Stimulated activated CD4-positive, alpha-beta T cell treated with anti-CD3 and anti-CD28 coated beads, Interleukin-2, amount 100 ng/mL, for 4 hours (primary cell): ENCODE measurements around the gene ZC3HAV1.
"Not testable (repeated sequence)": the region's sequence is repeated elsewhere in the genome, so short reads cannot be mapped to it uniquely, and the experiment has no call there.

Experiments used
- DNase-seq: peaks from one replicate; pipeline ENCODE4 v3.0.0-alpha.2; 2020; ENCODE audit warnings: low read depth

Gene ZC3HAV1

GRCh38 chr7:139049111-139049510 lies 60.4 kb downstream of the ZC3HAV1 start:
- DNase-seq = no peak

GRCh38 chr7:139047970-139048369 lies 61.5 kb downstream of the ZC3HAV1 start:
- DNase-seq = no peak

- DNase-seq = no peak
Observed at GRCh38 chr7:139046143-139046542, 63.4 kb downstream of the ZC3HAV1 start.

GRCh38 chr7:139044813-139045794 lies 64.4 kb downstream of the ZC3HAV1 start:
- no peak for DNase-seq

GRCh38 chr7:139043823-139044812 lies 65.4 kb downstream of the ZC3HAV1 start:
- DNase-seq = peak; percentile 61

GRCh38 chr7:139041378-139042085 lies 68.0 kb downstream of the ZC3HAV1 start:
- DNase-seq = no peak

- no peak for DNase-seq
Observed at GRCh38 chr7:139038691-139039090, 70.8 kb downstream of the ZC3HAV1 start.

- no peak for DNase-seq
Observed at GRCh38 chr7:139036901-139037300, 72.6 kb downstream of the ZC3HAV1 start.

- DNase-seq = peak; percentile 10
Observed at GRCh38 chr7:139035586-139036353, 73.8 kb downstream of the ZC3HAV1 start, which contains the start of gene ZC3HAV1L. Gene ZC3HAV1L (minus strand): TSS chr7:139036042. CDS start chr7:139036017, 25 bp downstream.

- DNase-seq = peak; percentile 37
Observed at GRCh38 chr7:139034855-139035585, 74.5 kb downstream of the ZC3HAV1 start.

- DNase-seq = no peak
Observed at GRCh38 chr7:139034336-139034735, 75.2 kb downstream of the ZC3HAV1 start.

- no peak for DNase-seq
Observed at GRCh38 chr7:139033346-139034114, 76.0 kb downstream of the ZC3HAV1 start.

- no peak for DNase-seq
Observed at GRCh38 chr7:139032473-139032872, 77.0 kb downstream of the ZC3HAV1 start.

- no peak for DNase-seq
Observed at GRCh38 chr7:139029353-139029752, 80.2 kb downstream of the ZC3HAV1 start.

- no peak for DNase-seq
Observed at GRCh38 chr7:139026551-139026950, 83.0 kb downstream of the ZC3HAV1 start.

- DNase-seq = not testable (repeated sequence)
Observed at GRCh38 chr7:139025861-139026260, 83.7 kb downstream of the ZC3HAV1 start.

GRCh38 chr7:139023076-139023475 lies 86.4 kb downstream of the ZC3HAV1 start:
- no peak for DNase-seq

GRCh38 chr7:139022286-139022685 lies 87.2 kb downstream of the ZC3HAV1 start:
- DNase-seq = no peak

GRCh38 chr7:139018910-139019309 lies 90.6 kb downstream of the ZC3HAV1 start:
- no peak for DNase-seq
